Gastroesophageal sphincter (tissue), 3 donors: ENCODE results near the gene ALK.

Experiments used
- EP300 ChIP-seq: sonication (generic); formaldehyde crosslinking; IDR thresholded peaks from one replicate; pipeline ENCODE4 v1.6.1; 2017; ENCODE audit warnings: antibody characterized with exemption, mild to moderate bottlenecking
- TF ChIP-seq, protein P1 (sequence below), 4 experiments: fragments of 200-600 bp in 2 of 4; fragments of 450-650 bp in 2 of 4; sonication (generic) in 1 of 4; IDR thresholded peaks; one replicate each; pipeline ENCODE4 v1.5.1; 2017 to 2019; ENCODE audit warnings: antibody characterized with exemption in 4 of 4, mild to moderate bottlenecking in 2 of 4, moderate library complexity in 2 of 4

DNA sequence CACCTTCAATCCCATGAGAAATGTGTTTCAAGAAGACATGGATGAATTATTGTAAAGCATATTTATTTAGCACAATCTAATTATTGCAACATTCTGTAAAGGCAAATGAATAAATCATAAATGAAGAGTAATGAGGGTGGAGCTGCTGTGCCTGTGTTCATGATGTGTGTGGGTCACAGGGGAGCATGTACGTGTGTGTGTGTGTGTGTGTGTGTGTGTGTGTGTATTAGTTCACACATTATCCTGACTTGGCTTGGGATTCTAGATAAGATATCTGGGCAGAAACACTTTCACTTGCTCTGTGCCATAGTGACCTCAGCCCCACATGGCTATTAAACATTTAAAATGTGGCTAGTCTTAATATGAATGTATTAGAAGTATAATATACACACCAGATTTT lies 361.8 kb downstream of the ALK start:
- TF ChIP-seq, protein P1, sequence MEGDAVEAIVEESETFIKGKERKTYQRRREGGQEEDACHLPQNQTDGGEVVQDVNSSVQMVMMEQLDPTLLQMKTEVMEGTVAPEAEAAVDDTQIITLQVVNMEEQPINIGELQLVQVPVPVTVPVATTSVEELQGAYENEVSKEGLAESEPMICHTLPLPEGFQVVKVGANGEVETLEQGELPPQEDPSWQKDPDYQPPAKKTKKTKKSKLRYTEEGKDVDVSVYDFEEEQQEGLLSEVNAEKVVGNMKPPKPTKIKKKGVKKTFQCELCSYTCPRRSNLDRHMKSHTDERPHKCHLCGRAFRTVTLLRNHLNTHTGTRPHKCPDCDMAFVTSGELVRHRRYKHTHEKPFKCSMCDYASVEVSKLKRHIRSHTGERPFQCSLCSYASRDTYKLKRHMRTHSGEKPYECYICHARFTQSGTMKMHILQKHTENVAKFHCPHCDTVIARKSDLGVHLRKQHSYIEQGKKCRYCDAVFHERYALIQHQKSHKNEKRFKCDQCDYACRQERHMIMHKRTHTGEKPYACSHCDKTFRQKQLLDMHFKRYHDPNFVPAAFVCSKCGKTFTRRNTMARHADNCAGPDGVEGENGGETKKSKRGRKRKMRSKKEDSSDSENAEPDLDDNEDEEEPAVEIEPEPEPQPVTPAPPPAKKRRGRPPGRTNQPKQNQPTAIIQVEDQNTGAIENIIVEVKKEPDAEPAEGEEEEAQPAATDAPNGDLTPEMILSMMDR (IDR thresholded peaks at IDR 0.05) = no peak
- no peak for TF ChIP-seq EP300
